ENCODE data around the gene LGR4. TPM values are rescaled to one million over a fixed set of nuclear protein-coding genes. Genes with fewer than 3 reads are reported as not detected.
A peak's percentile ranks its signal among the peaks of the same experiment; 100 is the strongest.

LGR4 gene
- total RNA-seq, 1 experiment from 2014 or later = 37.1 TPM

DNA sequence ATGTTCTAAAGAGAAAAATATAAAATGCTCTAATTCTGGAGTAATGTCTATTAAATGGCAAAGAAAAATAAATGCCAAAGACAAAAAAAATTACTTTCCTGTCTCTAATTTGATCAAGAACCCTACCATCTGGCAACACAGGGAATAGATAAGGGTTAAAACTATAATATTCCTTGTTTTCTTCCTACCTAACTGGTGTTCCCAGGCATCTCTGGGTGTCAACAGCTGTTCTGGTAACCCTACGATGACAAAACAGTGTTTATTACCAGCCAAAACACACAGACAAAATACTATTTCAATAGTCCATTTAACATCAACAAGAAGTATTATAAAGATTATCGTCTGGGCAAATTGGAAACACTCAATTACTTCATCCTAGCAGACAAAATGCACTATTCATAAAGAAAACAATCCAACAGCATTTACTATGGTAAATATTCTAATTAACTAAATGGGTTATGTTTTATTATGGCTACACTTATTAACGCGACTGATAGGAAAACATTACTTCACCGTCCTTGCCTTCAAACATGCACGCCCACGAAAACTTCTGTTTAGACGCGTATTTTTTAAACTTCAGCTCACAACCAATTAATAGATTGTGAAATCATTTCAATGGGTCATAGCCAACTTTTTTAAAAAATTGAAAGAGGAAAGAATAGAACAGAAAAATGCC is 50.6 kb downstream of the LGR4 start:
- TF ChIP-seq, protein P1, sequence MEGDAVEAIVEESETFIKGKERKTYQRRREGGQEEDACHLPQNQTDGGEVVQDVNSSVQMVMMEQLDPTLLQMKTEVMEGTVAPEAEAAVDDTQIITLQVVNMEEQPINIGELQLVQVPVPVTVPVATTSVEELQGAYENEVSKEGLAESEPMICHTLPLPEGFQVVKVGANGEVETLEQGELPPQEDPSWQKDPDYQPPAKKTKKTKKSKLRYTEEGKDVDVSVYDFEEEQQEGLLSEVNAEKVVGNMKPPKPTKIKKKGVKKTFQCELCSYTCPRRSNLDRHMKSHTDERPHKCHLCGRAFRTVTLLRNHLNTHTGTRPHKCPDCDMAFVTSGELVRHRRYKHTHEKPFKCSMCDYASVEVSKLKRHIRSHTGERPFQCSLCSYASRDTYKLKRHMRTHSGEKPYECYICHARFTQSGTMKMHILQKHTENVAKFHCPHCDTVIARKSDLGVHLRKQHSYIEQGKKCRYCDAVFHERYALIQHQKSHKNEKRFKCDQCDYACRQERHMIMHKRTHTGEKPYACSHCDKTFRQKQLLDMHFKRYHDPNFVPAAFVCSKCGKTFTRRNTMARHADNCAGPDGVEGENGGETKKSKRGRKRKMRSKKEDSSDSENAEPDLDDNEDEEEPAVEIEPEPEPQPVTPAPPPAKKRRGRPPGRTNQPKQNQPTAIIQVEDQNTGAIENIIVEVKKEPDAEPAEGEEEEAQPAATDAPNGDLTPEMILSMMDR (IDR thresholded peaks at IDR 0.05; ENCODE audit: insufficient read depth in 1 of 2, low read depth in 1 of 2, low read length in 1 of 2, severe bottlenecking in 1 of 2, unreplicated experiment in 1 of 2) = no peak
- Mint-ChIP-seq H3K36me3 (ENCODE audit: insufficient read depth, unreplicated experiment) (no peaks in the 10 kb centered on the region), H3K4me3 (ENCODE audit: unreplicated experiment) (no peak overlapping the region), H3K27ac (ENCODE audit: unreplicated experiment) (no peak overlapping the region), H3K9me3 (ENCODE audit: unreplicated experiment) (no peaks in the 10 kb centered on the region), H3K27me3 (ENCODE audit: insufficient read depth, unreplicated experiment) (no peaks in the 10 kb centered on the region), H3K4me1 (ENCODE audit: low read depth, unreplicated experiment) (peaks cover 27% of the 10 kb centered on the region)
- H3K27me3 ChIP-seq (replicated peaks; ENCODE audit: control insufficient read depth, insufficient read depth, low read length) = no peaks in the 10 kb centered on the region
- no peaks in the 10 kb centered on the region for H3K36me3 ChIP-seq (ENCODE audit: control insufficient read depth, insufficient read depth, low read length)
- no peak overlapping the region for H3K4me3 ChIP-seq (ENCODE audit: low read depth, low read length)
- POLR2A ChIA-PET = interaction anchor here (1.1 kb wide), 1 partner anchor 27 kb away, joined by 4 read pairs; no protein-coding TSS in a partner anchor
- peaks cover 26% of the 10 kb centered on the region for H3K4me1 ChIP-seq
- DNase-seq = no peak
- BruUV-seq (replicated peaks) = no TSS peak
- H3K9me3 ChIP-seq = no peaks in the 10 kb centered on the region
- intact Hi-C loops (cut with micrococcal nuclease; ENCODE audit: unreplicated experiment) = loop anchor here (2.0 kb wide), 1 partner anchor 25 kb away; no protein-coding TSS in a partner anchor
- CTCF ChIA-PET = no interaction called here

DNA sequence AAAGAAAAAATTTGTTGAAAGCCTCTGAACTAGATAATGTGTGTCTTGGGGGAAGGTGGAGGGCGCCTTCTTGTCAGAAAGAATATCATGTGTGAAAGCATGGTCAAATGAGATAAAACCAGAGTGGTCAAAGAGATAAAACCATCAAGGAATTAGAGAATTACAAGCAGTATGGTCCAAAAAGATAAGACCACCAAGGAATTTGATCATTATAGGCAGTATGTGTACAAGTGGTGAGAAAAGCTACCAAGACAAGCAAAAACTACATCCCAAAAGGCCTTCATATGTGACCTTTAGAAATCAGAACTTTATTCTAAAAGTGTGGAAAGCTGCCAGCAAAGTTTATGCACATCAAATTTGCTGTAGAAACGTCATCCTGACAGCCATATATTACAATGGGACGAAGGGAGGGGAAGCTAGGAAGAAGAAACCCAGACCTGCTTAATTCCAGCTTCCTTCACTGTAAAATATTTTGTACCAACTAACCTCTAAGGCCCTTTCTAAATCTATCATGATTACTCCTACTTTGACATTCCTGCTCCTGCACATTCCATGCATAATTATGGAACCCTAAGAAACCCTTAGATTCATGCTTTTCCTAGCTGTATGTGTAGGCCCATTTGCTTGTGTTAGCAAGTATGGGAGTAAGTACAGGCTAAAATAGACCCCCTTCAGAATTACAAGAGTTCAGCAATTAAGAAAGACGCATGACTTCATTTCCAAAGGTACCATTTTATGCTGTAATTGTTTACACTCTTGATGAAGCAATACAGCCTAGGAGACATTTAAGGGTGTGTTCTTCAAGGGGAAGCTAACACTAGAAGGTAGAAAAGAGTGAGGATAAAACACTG is 51.6 kb downstream of the LGR4 start:
- no peaks in the 10 kb centered on the region for H3K36me3 ChIP-seq (ENCODE audit: control insufficient read depth, insufficient read depth, low read length)
- Mint-ChIP-seq H3K27me3 (ENCODE audit: insufficient read depth, unreplicated experiment) (no peaks in the 10 kb centered on the region), H3K36me3 (ENCODE audit: insufficient read depth, unreplicated experiment) (no peaks in the 10 kb centered on the region), H3K4me3 (ENCODE audit: unreplicated experiment) (no peak overlapping the region), H3K27ac (ENCODE audit: unreplicated experiment) (peak overlapping the region; percentile 64), H3K9me3 (ENCODE audit: unreplicated experiment) (no peaks in the 10 kb centered on the region), H3K4me1 (ENCODE audit: low read depth, unreplicated experiment) (peaks cover 34% of the 10 kb centered on the region)
- POLR2A ChIA-PET = interaction anchor here (1.1 kb wide), 1 partner anchor 26 kb away, joined by 4 read pairs; no protein-coding TSS in a partner anchor
- no peaks in the 10 kb centered on the region for H3K9me3 ChIP-seq
- H3K4me1 ChIP-seq = peaks cover 34% of the 10 kb centered on the region
- H3K4me3 ChIP-seq (ENCODE audit: low read depth, low read length) = no peak overlapping the region
- intact Hi-C loops (cut with micrococcal nuclease; ENCODE audit: unreplicated experiment) = loop anchor here (2.0 kb wide), 1 partner anchor 24 kb away; no protein-coding TSS in a partner anchor
- BruUV-seq (replicated peaks) = no TSS peak
- DNase-seq = no peak
- H3K27me3 ChIP-seq (replicated peaks; ENCODE audit: control insufficient read depth, insufficient read depth, low read length) = no peaks in the 10 kb centered on the region
- TF ChIP-seq, protein P1 (IDR thresholded peaks at IDR 0.05; ENCODE audit: insufficient read depth in 1 of 2, low read depth in 1 of 2, low read length in 1 of 2, severe bottlenecking in 1 of 2, unreplicated experiment in 1 of 2) = no peak
- CTCF ChIA-PET = no interaction called here

DNA sequence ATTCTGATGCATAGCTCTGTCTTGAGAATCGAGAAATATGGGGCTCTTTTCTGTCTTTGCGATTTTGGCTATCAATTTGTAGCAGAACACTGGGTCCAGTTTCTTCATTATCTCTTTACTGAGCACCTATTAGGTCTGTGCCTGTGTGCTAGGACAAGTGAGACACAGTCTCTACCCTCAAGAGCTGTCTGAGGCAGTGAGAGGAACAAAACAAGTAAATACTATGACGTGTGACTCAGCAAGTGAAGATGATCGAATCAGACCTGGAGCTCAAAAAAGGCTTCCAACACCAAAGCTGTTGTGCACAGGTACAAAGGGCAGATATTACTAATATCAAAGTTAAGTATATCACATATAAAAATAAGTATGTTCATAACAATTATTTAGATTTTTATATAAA is 52.4 kb downstream of the LGR4 start:
- Mint-ChIP-seq H3K27me3 (ENCODE audit: insufficient read depth, unreplicated experiment) (no peaks in the 10 kb centered on the region), H3K36me3 (ENCODE audit: insufficient read depth, unreplicated experiment) (no peaks in the 10 kb centered on the region), H3K9me3 (ENCODE audit: unreplicated experiment) (no peaks in the 10 kb centered on the region), H3K27ac (ENCODE audit: unreplicated experiment) (no peak overlapping the region), H3K4me1 (ENCODE audit: low read depth, unreplicated experiment) (peaks cover 34% of the 10 kb centered on the region), H3K4me3 (ENCODE audit: unreplicated experiment) (no peak overlapping the region)
- TF ChIP-seq, protein P1 (IDR thresholded peaks at IDR 0.05; ENCODE audit: insufficient read depth in 1 of 2, low read depth in 1 of 2, low read length in 1 of 2, severe bottlenecking in 1 of 2, unreplicated experiment in 1 of 2) = no peak
- ChIA-PET CTCF (no interaction called here), POLR2A (no interaction called here)
- H3K4me3 ChIP-seq (ENCODE audit: low read depth, low read length) = no peak overlapping the region
- peaks cover 34% of the 10 kb centered on the region for H3K4me1 ChIP-seq
- intact Hi-C loops (cut with micrococcal nuclease; ENCODE audit: unreplicated experiment) = loop anchor here (2.0 kb wide), 1 partner anchor 23 kb away; no protein-coding TSS in a partner anchor
- no peaks in the 10 kb centered on the region for H3K27me3 ChIP-seq (replicated peaks; ENCODE audit: control insufficient read depth, insufficient read depth, low read length)
- no peak for DNase-seq
- no peaks in the 10 kb centered on the region for H3K36me3 ChIP-seq (ENCODE audit: control insufficient read depth, insufficient read depth, low read length)
- no peaks in the 10 kb centered on the region for H3K9me3 ChIP-seq
- no TSS peak for BruUV-seq (replicated peaks)
